ENCODE measurements around the gene ABCG1.

ABCG1 gene

GRCh38 chr21:42252325-42252654, 33.4 kb downstream of the ABCG1 start:
- DNase-seq, result no peak

GRCh38 chr21:42252778-42253340, 33.9 kb downstream of the ABCG1 start:
- DNase-seq, result no peak

GRCh38 chr21:42253466-42253865, 34.5 kb downstream of the ABCG1 start:
- DNase-seq, result no peak

GRCh38 chr21:42254083-42254482, 35.1 kb downstream of the ABCG1 start:
- no peak for DNase-seq

GRCh38 chr21:42254651-42255601, 36.0 kb downstream of the ABCG1 start:
- DNase-seq, result no peak

- no peak for DNase-seq
Measured at GRCh38 chr21:42255825-42256224, 36.9 kb downstream of the ABCG1 start.

- DNase-seq, result no peak
Measured at GRCh38 chr21:42256316-42256715, 37.4 kb downstream of the ABCG1 start.

- no peak for DNase-seq
Measured at GRCh38 chr21:42257091-42257765, 38.3 kb downstream of the ABCG1 start.

GRCh38 chr21:42258150-42258884, 39.4 kb downstream of the ABCG1 start:
- peak; percentile 80 to 86 for DNase-seq

- no peak for DNase-seq
Measured at GRCh38 chr21:42258885-42259407, 40.0 kb downstream of the ABCG1 start.

GRCh38 chr21:42260121-42260520, 41.2 kb downstream of the ABCG1 start:
- no peak for DNase-seq

GRCh38 chr21:42261829-42262200, 42.9 kb downstream of the ABCG1 start:
- DNase-seq, result no peak

- DNase-seq, result peak; percentile 21 to 28
Measured at GRCh38 chr21:42262831-42263231, 43.9 kb downstream of the ABCG1 start.

- peak; percentile 76 to 77 for DNase-seq
Measured at GRCh38 chr21:42263591-42264131, 44.7 kb downstream of the ABCG1 start.

GRCh38 chr21:42264245-42265195, 45.6 kb downstream of the ABCG1 start:
- no peak for DNase-seq

GRCh38 chr21:42265231-42265812, 46.4 kb downstream of the ABCG1 start:
- no peak for DNase-seq

- DNase-seq, result no peak
Measured at GRCh38 chr21:42266971-42267556, 48.1 kb downstream of the ABCG1 start.

GRCh38 chr21:42269386-42269785, 50.4 kb downstream of the ABCG1 start:
- DNase-seq, result no peak

- DNase-seq, result no peak
Measured at GRCh38 chr21:42271065-42271464, 52.1 kb downstream of the ABCG1 start.
